VCaP (cell line): ENCODE results near the gene SMAD6.

Source experiments
- H3K27ac ChIP-seq: fragments of 450-650 bp; 2 replicates; pipeline ENCODE4 v1.5.1; 2017
- CTCF ChIP-seq: fragments of 450-650 bp; conservative IDR thresholded peaks from 2 replicates; pipeline ENCODE4 v1.5.1; 2017; ENCODE audit warnings: mild to moderate bottlenecking, moderate library complexity

Gene SMAD6

GRCh38 chr15:66773129-66773873 is 71.3 kb downstream of the SMAD6 start:
- peak overlapping the region; percentile 72 for H3K27ac ChIP-seq
- TF ChIP-seq CTCF: no peak

GRCh38 chr15:66774001-66774814 is 72.2 kb downstream of the SMAD6 start:
- TF ChIP-seq CTCF: peak; percentile 98
- H3K27ac ChIP-seq: peak overlapping the region; percentile 72

- no peak overlapping the region for H3K27ac ChIP-seq
- TF ChIP-seq CTCF: no peak
These were observed 73.4 kb downstream of the SMAD6 start for GRCh38 chr15:66775127-66776105.

- H3K27ac ChIP-seq: no peak overlapping the region
- TF ChIP-seq CTCF: no peak
These were observed 75.0 kb downstream of the SMAD6 start for GRCh38 chr15:66777054-66777453.

GRCh38 chr15:66777596-66778313 is 75.7 kb downstream of the SMAD6 start:
- H3K27ac ChIP-seq: no peak overlapping the region
- no peak for TF ChIP-seq CTCF

- no peak overlapping the region for H3K27ac ChIP-seq
- no peak for TF ChIP-seq CTCF
These were observed 76.3 kb downstream of the SMAD6 start for GRCh38 chr15:66778314-66778665.
